ENCODE results near the gene SNRNP25.

Gene SNRNP25

DNA sequence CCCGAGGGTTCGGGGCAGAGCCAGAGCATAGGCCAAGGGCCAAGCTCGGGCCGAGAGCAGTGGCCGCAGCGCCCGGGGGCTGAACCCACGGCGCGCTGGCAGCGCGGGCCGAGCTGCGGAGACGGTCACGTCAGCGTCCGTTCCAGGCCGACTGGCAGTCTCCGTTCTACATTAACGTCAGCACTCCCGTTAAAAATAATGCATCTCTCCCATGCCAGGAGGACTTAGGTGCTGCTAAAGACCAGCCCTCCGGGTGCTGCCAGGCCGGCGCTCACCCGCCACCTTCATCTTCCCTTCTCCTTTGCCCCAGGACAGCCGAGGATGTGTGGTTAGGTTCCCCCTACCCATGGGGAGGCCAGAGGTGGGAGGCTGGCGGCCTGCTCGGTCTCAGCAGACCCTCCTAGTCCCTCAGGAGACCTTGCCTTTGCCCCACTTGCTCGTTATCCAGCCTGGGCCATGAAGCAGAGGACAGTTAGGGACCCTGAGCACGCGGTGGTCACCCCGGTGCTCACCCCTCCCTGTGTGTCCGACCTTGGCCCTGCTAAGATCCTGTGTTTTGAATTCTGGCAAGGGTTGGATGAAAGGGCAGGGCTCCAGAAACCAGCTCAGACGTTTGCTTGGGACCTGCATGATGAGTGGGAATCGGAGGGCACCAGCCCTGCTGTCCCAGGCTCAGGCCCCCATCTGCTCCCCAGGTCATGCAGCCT, 25.0 kb downstream of the SNRNP25 start:
- no peak for DNase-seq

DNA sequence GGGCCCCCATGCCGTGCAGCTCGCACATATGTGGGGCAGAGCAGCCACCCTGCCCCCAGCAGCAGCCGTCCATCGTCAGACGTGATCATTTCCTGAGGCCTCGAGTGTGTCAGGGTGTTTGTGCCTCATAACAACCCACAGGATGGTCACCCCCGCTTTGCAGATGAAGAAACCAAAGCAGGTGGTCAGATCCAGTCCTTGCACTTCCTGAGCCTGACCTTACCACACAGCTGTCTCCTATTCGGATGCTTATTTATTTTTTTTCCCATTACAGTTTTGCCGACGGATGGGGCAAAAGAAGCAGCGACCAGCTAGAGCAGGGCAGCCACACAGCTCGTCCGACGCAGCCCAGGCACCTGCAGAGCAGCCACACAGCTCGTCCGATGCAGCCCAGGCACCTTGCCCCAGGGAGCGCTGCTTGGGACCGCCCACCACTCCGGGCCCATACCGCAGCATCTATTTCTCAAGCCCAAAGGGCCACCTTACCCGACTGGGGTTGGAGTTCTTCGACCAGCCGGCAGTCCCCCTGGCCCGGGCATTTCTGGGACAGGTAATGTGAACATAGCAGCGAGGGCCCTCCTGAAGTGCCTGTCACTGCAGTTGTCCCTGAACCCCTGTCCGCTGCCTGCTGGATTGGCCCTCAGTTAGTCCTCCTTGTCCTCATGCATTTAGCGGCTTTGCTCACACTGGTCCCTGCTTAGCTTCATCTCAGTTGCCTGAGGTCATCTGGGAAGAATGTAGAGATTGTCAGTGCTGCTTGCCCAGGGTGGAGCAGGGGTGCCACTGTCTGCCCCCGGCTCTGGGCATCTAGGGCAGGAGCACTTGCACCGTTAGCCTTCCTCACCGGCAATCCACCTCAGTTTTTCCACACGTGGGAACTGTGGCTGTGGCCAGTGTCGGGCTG, 25.8 kb downstream of the SNRNP25 start:
- no peak for DNase-seq

DNA sequence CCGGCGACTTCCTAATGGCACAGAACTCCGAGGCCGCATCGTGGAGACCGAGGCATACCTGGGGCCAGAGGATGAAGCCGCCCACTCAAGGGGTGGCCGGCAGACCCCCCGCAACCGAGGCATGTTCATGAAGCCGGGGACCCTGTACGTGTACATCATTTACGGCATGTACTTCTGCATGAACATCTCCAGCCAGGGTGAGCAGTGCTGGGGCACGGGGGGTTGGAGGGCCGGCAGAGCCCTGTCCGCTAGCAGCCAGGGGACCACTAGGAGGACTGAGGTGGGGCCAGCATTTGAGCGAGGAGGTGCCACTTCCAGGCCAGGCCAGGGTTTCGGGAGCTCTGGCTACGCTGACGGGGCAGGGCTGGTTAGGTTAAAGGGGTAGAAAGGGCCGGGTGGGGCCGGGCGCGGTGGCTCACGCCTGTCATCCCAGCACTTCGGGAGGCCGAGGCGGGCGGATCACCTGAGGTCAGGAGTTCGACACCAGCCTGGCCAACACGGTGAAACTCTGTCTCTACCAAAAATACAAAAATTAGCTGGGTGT, 29.5 kb downstream of the SNRNP25 start:
- DNase-seq, result no peak

DNA sequence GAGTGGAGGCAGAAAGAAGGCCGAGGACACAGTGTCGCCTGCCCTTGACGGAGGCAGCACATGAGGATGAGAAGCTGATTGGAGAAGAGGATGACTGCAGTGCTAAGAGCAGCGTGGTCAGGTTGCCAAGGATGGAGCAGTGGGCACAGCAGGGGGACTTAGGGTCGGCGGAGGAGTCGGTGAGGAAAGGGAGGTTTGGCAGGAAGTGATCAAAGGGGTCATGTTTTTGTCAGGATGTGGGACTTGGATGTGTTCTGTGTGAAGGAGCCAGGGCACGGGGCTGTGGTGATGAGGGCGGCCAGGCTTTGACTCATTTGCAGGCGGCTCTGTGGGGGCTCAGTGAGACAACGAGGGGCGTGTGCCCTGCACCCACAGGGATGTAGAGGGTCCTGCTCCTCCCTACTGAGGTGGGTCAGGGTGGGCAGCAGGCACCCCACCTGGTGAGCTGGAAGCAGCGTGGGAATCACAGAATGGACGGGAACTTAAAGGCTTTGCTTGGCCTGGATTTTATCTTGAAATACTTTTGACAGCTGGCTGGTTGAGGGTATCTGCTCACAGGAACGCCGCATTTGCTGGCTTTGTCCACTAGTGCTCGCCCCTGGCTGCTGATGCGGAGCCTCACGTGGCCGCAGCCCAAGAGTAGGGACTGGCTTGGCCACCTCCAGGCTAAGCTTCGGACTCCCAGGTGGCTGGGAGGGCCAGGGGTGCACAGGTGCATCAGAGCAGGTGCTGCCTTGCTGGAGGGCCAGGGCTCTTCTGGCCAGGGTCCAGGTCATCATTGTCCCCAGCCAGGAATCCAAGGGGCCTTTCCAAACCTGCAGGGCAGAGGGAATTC, 30.4 kb downstream of the SNRNP25 start:
- peak in 1 of 2 donors; percentile 11 for DNase-seq

DNA sequence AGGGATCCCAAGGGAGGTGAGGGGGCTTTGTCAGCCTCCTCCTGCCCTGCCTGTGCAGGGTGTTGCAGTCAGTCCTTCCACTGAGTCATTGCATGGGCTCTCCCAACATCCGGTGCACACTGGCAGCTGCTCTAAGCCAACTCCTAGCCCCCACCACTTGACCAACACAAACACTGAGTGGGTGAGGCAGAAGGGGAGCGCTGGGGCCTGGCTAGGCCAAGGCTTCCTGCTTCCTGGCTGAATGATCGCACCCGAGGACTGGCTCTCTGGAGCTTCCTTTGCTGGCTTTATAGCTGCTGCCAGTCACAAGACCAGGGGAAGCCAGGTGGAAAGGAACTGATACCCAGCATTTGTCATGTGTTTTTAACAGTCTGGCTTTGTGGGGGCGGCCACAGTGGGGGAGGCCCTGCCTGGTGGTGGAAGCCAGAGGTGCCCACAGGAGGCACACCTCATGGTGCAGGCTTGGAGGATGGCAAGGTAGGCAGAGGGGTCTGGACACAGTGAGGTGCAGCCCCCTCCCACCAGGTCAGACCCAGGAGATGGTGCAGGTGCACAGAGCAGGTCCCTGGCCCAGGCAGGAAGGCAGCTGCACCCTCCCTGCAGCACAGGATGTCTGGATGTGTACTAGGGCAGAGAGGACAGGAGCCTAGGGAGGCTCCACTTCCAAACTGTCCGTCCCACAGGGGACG, 31.2 kb downstream of the SNRNP25 start:
- peak; percentile 23 to 96 for DNase-seq

DNA sequence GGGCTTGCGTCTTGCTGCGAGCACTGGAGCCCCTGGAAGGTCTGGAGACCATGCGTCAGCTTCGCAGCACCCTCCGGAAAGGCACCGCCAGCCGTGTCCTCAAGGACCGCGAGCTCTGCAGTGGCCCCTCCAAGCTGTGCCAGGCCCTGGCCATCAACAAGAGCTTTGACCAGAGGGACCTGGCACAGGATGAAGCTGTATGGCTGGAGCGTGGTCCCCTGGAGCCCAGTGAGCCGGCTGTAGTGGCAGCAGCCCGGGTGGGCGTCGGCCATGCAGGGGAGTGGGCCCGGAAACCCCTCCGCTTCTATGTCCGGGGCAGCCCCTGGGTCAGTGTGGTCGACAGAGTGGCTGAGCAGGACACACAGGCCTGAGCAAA, 31.8 kb downstream of the SNRNP25 start:
- no peak for DNase-seq

DNA sequence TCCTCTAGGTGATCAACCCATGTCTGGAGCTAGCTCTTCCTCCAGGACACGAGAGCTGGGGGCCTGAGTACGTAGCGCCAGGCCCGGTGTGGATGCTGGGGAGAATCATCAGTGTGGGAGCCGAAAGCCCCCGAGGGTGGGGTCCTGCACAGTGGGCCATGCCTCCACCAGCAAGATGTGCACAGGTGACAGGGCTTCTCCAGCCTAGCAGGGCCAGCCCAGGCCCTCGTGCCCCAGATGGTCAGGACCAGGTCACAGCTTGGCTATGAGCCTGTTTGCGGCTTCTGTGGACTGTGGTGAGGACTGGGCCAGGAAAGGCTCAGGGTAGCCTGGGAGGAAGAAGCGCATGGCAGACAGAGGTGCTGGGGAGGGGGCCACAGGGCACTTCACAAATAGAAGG, 32.2 kb downstream of the SNRNP25 start:
- DNase-seq, result no peak

DNA sequence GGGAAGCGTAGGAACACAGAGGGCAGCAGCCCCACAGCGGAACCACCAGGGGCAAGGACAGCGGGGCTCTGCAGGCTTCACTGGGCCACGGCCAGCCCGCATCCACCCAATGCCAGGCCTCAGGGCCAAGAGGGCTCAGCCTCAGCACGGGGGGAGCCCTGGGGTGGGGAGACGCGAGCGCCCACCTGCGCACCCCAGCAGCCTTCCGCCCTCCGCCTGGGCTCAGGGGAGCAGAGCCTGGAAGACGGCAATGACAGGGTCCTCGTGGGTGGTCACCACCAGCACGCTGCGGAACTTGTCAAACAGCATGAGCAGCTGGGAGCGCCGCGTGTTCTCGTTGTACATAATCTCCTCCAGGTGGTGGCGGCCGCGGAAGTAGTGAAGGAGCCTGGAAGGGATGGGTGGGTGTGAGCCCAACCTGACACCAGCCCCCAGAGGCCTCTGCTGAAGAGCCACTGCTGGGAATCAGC, 32.9 kb downstream of the SNRNP25 start:
- DNase-seq, result no peak

DNA sequence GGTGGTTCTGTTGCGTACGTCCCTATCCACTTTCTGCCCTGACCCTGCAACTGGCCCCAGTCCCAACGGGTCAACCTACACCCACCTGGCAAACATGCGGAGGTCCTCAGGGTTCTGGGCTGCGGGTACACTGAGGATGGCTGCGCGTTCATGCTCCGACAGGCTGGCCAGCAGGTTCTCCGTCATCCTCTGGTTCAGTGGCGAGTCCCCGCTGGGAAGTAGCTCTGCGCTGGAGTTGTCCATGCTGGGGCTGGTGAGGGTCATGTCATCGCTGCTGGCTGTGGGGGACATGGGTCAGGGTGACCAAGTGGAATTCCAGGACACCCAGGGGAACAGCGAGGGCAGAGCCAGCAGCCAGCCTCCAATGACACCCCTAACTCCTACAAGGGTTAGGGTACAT, 35.0 kb downstream of the SNRNP25 start:
- DNase-seq, result no peak

DNA sequence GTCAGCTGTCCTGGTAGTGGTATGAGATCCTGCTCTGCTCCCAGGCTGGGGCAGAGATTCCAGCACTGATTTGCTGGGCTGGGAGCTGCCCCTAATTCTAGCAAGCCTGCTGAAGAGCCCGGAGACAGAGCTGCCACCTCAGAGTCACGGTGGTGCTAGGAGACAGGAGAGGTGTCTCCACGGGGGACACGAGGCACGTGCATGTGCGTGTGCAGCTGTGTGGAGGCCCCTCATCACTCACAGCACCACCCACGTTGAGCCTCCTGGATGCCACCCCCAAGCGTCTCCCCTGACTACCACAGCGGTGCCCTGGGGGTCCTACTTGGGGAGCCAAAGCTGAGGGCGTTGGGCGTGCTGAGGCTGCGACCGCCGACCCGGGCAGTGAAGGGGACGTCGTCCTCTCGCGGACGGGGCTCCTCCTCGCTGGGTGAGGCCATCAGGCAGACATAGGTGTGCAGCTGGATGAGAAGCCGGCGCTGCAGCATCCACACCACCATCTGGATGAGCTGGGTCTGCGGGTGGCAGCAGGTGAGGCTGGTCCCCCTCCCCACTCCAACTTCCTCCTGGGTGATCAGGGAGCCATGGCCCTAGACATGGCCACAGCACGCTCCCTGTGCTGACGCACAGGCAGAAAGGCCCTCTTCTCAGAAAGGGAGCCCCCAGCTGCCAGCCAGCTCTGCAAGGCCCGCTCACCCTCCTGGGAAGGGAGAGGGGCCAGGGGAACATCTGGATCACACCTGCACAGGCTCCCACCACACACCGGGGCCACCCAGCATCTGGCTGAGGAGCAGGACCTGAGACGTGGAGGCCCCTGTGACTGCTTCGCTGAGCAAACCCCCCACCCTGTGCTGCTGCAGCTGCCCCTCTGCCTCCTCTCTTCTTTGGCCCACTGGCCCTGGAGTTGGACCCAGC, 36.0 kb downstream of the SNRNP25 start:
- no peak for DNase-seq

DNA sequence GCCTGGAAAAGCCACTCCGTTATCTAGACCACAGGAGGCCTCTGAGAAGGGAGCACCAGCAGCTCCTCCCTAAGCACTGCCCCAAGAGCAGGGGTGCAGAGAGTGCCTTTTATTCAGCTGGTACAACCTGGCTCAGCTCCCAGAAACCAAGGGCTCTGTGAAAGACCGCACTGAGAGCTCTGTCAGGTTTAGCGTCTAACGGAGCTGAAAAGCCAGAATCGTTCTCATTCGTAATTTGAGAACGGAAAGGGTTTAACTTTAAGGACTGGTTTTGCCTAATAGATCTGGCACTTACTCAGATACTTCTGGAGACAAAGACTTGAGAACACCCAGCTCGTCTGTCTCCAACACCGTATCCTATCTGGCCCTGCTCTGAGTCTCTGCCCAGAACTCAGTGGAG, 37.9 kb downstream of the SNRNP25 start:
- no peak for DNase-seq

DNA sequence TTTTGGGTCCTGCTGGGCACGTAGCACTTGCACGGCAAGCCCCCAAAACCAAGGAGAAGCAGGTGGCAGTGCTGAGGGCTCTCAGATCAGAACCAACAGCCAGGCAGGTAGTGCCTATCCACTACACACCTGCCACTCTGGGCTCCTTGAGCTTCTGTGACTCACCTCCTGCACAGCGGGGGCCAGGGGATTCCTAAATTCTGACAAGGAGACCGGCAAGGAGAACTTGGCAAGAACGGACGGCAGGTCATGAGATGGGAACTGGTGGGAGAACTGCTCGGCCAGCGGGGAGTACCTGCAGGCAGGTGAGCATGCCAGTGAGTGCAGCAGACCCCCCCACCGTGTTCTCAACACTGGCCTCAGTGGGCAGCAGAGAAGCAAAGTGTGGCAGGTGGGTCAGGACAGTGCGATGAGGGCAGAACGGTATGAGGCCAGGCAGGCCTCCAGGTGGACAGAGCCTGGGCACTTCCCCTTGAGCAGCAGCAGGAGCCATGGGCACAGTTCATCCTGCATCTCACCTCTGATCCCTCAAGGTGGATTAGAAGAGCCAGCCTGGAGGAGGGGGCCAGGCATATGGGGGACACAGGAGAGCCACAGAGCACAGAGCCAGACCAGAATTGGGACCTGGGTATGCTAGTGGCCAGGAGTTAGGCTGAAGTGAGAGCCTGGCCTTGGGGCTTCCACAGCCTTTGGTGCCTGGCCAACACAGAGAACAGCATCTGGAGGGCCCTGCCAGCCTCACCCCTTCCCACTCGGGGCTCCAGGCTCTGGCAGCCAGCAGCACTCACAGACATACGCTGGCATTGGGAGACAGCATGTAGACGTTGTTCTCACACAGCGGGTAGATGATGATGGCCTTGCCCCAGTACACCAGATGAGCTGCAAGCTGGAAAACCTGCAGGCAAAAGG, 39.1 kb downstream of the SNRNP25 start:
- no peak for DNase-seq

DNA sequence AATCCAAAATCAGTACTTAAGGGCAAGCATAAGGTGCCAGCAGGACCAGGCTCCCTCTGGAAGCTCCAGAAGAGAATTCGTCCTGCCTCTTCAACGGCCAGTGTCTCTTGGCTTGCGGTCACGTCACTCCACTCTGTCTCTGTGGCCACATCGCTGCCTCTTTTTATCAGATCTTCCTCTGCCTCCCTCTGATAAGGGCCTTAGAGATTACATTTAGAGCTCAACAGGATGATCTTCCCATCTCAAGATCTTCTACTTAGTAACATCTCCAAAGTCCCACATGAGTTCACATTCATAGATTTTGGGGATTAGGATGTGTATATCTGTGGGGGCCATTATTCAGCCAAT, 41.3 kb downstream of the SNRNP25 start:
- no peak for DNase-seq

DNA sequence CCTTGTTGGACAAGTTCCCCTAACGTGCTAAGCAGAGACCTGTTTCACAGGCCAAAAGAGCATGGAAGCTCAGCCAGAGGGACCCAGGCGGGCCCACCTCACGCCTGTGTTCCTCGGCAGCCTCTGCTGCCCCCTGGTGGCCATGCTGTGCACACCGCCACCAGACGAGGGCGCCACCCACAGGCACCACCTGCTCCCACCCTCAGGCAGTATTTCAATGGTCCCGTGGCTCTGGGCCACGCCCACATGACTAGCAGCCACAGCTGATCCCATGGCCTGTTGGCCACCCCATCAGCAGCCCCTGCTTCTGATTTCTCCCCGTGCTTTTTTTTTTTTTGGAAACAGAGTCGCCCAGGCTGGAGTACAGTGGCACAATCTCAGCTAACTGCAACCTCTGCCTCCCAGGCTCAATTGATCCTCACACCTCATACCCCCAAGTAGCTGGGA, 43.3 kb downstream of the SNRNP25 start:
- peak; percentile 71 to 92 for DNase-seq

DNA sequence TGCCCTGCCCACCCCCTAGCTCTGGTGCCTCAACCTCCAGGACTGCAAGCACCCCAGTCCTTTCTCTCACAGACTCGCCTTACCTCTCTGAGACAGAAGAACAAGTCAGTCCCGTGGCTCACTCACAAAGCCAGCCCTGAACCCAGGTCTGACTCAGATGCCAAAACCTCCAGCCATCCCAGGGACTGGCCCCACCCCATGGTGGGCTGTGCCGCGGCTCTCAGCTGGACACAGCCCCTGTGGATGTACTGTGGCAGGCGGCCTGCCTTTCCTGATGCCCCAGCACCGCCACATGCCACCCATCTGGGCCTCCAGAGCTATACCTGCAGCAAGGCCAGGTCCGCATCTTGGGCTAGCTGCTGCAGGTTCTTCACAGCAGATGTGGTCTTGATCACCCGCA, 44.2 kb downstream of the SNRNP25 start:
- DNase-seq, result no peak

DNA sequence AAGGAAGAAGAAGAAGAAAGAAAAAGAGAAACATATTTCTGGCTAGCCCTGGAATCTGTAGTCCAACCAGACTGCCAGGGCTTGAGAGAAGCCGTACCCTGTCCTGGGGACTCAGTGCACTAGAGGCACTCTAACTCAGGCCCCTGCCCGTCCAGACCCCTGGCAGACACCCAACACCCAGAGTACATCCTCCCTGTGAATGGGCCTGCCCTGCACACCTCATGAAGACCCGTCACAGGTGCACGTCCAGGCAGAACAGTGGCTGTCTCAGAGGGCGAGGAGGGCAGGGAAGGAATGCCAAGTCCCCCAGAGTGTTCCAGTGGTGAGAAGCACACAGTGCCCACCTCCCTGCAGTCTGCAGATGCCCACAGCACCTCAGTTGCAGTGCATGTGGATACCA, 47.4 kb downstream of the SNRNP25 start:
- DNase-seq, result no peak

DNA sequence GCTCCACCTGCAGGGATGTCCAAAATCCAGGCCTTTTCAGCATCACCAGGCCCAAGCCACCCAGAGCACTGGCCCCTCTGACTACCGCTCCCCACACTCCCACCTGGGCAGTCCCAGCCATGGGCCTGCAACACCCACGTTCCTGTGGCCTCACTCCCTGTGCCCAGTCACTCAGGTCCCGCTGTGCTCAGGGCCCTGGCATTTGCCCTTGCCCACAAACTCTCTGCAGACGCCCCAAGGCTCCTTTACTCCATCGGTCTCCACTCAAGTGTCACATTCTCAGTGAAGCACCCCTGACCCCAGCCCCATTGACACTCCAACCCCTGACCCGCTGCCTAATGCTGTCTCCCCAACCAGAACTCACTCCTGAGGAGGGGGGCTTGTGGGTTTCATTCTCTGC, 48.0 kb downstream of the SNRNP25 start:
- DNase-seq, result no peak

DNA sequence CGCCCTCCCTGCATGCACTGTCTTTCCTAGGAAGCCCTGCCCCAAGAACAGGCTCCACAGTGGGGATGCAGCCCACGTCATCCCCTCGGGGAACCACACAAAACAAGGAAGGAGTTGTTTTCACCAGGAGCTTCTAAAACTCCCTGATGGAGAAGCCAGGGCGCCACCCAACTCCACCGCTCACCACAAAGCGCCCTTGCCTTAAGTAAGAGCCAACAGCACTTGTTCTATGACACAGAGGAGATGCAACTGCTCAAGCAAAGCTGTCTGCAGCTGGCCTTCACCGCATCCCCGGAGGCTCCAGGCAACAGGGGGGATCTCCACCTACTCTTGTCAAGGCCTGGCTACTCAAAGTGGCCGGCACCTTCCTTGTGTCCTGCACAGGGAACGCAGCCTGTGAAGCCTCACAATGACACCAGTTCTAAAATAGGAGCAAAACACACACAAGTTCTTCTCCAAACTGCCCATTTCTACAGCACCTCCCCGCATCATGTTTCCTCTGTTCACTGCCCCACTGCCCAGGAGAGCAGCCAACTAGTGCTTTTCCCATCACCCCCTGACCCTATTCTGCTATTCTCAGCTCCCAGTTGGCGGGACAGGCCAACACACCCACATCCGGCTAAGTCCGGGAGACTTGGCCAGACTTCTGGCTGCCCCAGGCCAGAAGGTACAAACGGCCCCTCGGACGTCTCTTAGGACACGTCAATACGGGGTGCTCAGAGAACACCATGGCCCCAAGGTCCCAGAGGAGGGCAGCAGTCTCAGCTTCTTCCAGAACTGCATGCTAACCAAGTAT, 48.6 kb downstream of the SNRNP25 start:
- no peak for DNase-seq

DNA sequence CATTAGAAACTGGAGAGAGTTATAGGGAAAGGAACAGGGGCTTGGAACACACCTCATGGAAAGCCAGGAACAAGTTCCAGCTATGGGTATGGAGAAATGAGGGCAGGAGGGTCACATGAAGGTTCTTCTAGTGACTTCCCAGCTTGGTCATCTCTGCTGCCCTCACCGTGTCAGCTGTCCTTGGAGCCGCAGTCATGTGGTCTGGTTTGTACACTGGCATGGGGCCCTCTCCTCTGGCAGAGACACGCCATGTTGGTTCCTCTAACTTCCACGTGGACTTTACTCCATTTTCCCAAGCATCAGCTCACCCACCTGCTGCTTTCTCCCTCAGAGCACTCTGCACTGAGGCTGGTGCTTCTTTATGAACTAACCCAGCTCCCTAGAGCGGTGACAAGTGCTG, 50.7 kb downstream of the SNRNP25 start:
- no peak for DNase-seq
